T-cell (primary cell): ENCODE measurements around the gene TTYH1. TPM values are rescaled to one million over a fixed set of nuclear protein-coding genes. Genes with fewer than 3 reads are reported as not detected.

Experiments used
- ATAC-seq, 4 experiments: fragments of 200-7000 bp in 3 of 4; fragments of 150-1000 bp in 1 of 4; cut with Tn5 transposase; replicated peaks in 1 of 4; 1 replicate in 3 of 4; 2 replicates in 1 of 4; pipeline ENCODE4 v1.10.0; 2021; ENCODE audit warnings: moderate library complexity in 3 of 4, mild to moderate bottlenecking in 2 of 4, moderate number of reproducible peaks in 1 of 4
- CTCF ChIA-PET, 2 donors: fragments of 300-600 bp; sonication (Branson Sonifier 250); formaldehyde crosslinking; loops; one replicate each; lab custom pipeline; 2022; ENCODE audit warnings: antibody characterized with exemption in 2 of 2; lab: Charles Lee
- POLR2A ChIA-PET, 2 donors: fragments of 300-600 bp; sonication (Branson Sonifier 250); formaldehyde crosslinking; loops; one replicate each; lab custom pipeline; 2022; ENCODE audit warnings: antibody characterized with exemption in 2 of 2; lab: Charles Lee
- DNase-seq, 35 experiments: peaks; one replicate each; pipeline versions ENCODE4 v3.0.0 to v3.0.0-alpha.2; 2013 to 2023
- H3K27ac ChIP-seq: one replicate; pipeline ENCODE4 v1.5.1; 2013; ENCODE audit warnings: low read length
- H3K27me3 ChIP-seq, 2 experiments: replicated peaks in 1 of 2; 1 replicate in 1 of 2; 2 replicates in 1 of 2; pipeline versions ENCODE4 v1.6.1 to v1.7.0; 2013; ENCODE audit warnings: low read length in 1 of 2, mixed read lengths in 1 of 2; ENCODE audit not compliant: control insufficient read depth in 2 of 2, insufficient read depth in 2 of 2; ENCODE audit errors: extremely low read depth in 1 of 2
- H3K36me3 ChIP-seq, 2 donors: 1 replicate in 1 of 2; 2 replicates in 1 of 2; pipeline versions ENCODE4 v1.6.1 to v1.7.0; 2013; ENCODE audit warnings: low read length in 1 of 2; ENCODE audit not compliant: control insufficient read depth in 2 of 2, insufficient read depth in 1 of 2; ENCODE audit errors: extremely low read depth in 1 of 2
- H3K4me1 ChIP-seq, 2 experiments: 1 replicate in 1 of 2; 2 replicates in 1 of 2; pipeline versions ENCODE4 v1.6.1 to v1.7.0; 2013; ENCODE audit warnings: low read length in 2 of 2, mixed read lengths in 1 of 2; ENCODE audit not compliant: insufficient read depth in 2 of 2, control insufficient read depth in 1 of 2; ENCODE audit errors: extremely low read depth in 1 of 2
- H3K4me3 ChIP-seq, 2 donors: 1 replicate in 1 of 2; 2 replicates in 1 of 2; pipeline versions ENCODE4 v1.5.1 to v1.7.0; 2013; ENCODE audit warnings: mild to moderate bottlenecking in 2 of 2, low read length in 1 of 2, moderate library complexity in 1 of 2; ENCODE audit not compliant: control insufficient read depth in 1 of 2; ENCODE audit errors: extremely low read depth in 1 of 2
- H3K9me3 ChIP-seq: 2 replicates; pipeline ENCODE4 v1.7.0; 2013
- H3K27ac Mint-ChIP-seq, 2 donors: one replicate each; pipeline ENCODE4 v1.8.0; 2020 to 2021; ENCODE audit warnings: mild to moderate bottlenecking in 2 of 2, mixed read lengths in 2 of 2
- H3K27me3 Mint-ChIP-seq, 2 donors: one replicate each; pipeline ENCODE4 v1.8.0; 2021 to 2022; ENCODE audit warnings: mixed read lengths in 2 of 2
- H3K36me3 Mint-ChIP-seq: one replicate; pipeline ENCODE4 v1.8.0; 2021; ENCODE audit warnings: mixed read lengths
- H3K4me1 Mint-ChIP-seq, 3 donors: one replicate each; pipeline ENCODE4 v1.8.0; 2020 to 2022; ENCODE audit warnings: mixed read lengths in 3 of 3, mild to moderate bottlenecking in 1 of 3
- H3K4me3 Mint-ChIP-seq, 3 donors: one replicate each; pipeline ENCODE4 v1.8.0; 2020 to 2022; ENCODE audit warnings: mild to moderate bottlenecking in 3 of 3, mixed read lengths in 3 of 3, moderate library complexity in 3 of 3
- H3K9me3 Mint-ChIP-seq, 3 donors: one replicate each; pipeline ENCODE4 v1.8.0; 2020 to 2022; ENCODE audit warnings: mixed read lengths in 3 of 3
- WGBS: methylation state at CpG from one replicate; pipeline ENCODE4 v1.1.5; 2013; ENCODE audit warnings: missing lambda C conversion rate; ENCODE audit not compliant: insufficient coverage; 5-methylcytosine and 5-hydroxymethylcytosine counted together
- total RNA-seq, 35 experiments: library from RNA in 6 of 35; stranded (reverse) in 6 of 35; fragments of 120-200 nt in 1 of 35; gene quantifications; one replicate each; pipeline versions ENCODE4 v1.2.1 to v1.2.4 and lab custom pipeline; 2013 to 2026

Gene TTYH1
- total RNA-seq, 5 donors from 2014 or later (not counting 1 experiment from before 2014, with no cell fraction given) = 0.26 to 0.41 TPM; not detected in 3

GRCh38 chr19:54418030-54418929, 3.0 kb downstream of the TTYH1 start:
- H3K27me3 ChIP-seq = peaks cover 9 to 78% of the 10 kb centered on the region in 2 experiments
- peak in 4 of 35 experiments; percentile 6 to 21 (median 18) for DNase-seq
- H3K4me3 ChIP-seq = no peak overlapping the region
- H3K27ac ChIP-seq = no peak overlapping the region
- no peaks in the 10 kb centered on the region for H3K9me3 ChIP-seq
- WGBS = 26% methylated on average over 15 of the region's 25 CpGs
- Mint-ChIP-seq H3K4me1 (peaks cover 16 to 18% (median 18%) of the 10 kb centered on the region in 3 donors), H3K27ac (no peak overlapping the region), H3K9me3 (peaks cover 0 to 6% (median 0%) of the 10 kb centered on the region in 3 donors), H3K27me3 (peaks cover 32 to 54% of the 10 kb centered on the region in 2 donors), H3K4me3 (peak overlapping the region in 2 of 3 donors; percentile 55 to 62), H3K36me3 (no peaks in the 10 kb centered on the region)
- no peaks in the 10 kb centered on the region for H3K36me3 ChIP-seq
- peak; percentile 38 to 67 (median 62) for ATAC-seq
- ChIA-PET CTCF (interaction anchor here in 1 of 2 donors (0.6 kb wide), 1 partner anchor 255 kb away, joined by 5 read pairs; no protein-coding TSS in a partner anchor), POLR2A (no interaction called here)
- H3K4me1 ChIP-seq = peaks cover 4 to 16% of the 10 kb centered on the region in 2 experiments

- peaks cover 16 to 18% (median 18%) of the 10 kb centered on the region in 3 donors for H3K4me1 Mint-ChIP-seq
- H3K27ac ChIP-seq = no peak overlapping the region
- POLR2A ChIA-PET = no interaction called here
- DNase-seq (no peak), ATAC-seq (no peak)
- peaks cover 30 to 56% of the 10 kb centered on the region in 2 donors for H3K27me3 Mint-ChIP-seq
- H3K27me3 ChIP-seq = peaks cover 9 to 85% of the 10 kb centered on the region in 2 experiments
- peaks cover 4 to 16% of the 10 kb centered on the region in 2 experiments for H3K4me1 ChIP-seq
- H3K27ac Mint-ChIP-seq = no peak overlapping the region
- no peaks in the 10 kb centered on the region for H3K36me3 Mint-ChIP-seq
- no peak overlapping the region for H3K4me3 ChIP-seq
- WGBS = 92% methylated on average over 20 of the region's 26 CpGs
- no peak overlapping the region for H3K4me3 Mint-ChIP-seq
- CTCF ChIA-PET = interaction anchor here in 1 of 2 donors (0.6 kb wide), 1 partner anchor 256 kb away, joined by 5 read pairs; no protein-coding TSS in a partner anchor
- H3K9me3 ChIP-seq = no peaks in the 10 kb centered on the region
- no peaks in the 10 kb centered on the region for H3K36me3 ChIP-seq
- H3K9me3 Mint-ChIP-seq = peaks cover 0 to 2% (median 0%) of the 10 kb centered on the region in 3 donors
Measured at GRCh38 chr19:54418930-54419800, 3.9 kb downstream of the TTYH1 start.

DNA sequence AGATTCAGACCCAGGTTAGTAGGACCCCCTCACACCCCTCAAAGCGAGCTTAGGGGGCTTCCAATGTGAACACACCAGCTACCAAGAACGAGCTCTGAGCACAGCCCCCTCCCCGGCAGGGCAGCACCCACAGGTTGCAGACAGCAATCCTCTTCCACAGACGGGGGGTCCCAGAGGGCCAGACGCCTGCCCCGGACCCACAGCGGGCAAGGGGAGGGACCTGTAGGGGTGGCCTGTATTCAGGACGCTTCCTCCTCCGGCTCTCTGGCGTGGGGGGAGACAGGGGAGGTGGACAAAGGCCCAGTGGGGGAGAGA, 4.8 kb downstream of the TTYH1 start:
- peaks cover 16 to 18% (median 17%) of the 10 kb centered on the region in 3 donors for H3K4me1 Mint-ChIP-seq
- Histone ChIP-seq H3K27ac (no peak overlapping the region), H3K27me3 (peaks cover 2 to 85% of the 10 kb centered on the region in 2 experiments), H3K36me3 (no peaks in the 10 kb centered on the region), H3K4me3 (no peak overlapping the region), H3K9me3 (no peaks in the 10 kb centered on the region), H3K4me1 (peaks cover 4 to 16% of the 10 kb centered on the region in 2 experiments)
- no peaks in the 10 kb centered on the region for H3K36me3 Mint-ChIP-seq
- ChIA-PET CTCF (interaction anchor here in 1 of 2 donors (0.5 kb wide), 1 partner anchor 61 kb away, joined by 4 read pairs; no protein-coding TSS in a partner anchor), POLR2A (no interaction called here)
- H3K27ac Mint-ChIP-seq = no peak overlapping the region
- H3K9me3 Mint-ChIP-seq = no peaks in the 10 kb centered on the region
- no peak overlapping the region for H3K4me3 Mint-ChIP-seq
- peaks cover 30 to 56% of the 10 kb centered on the region in 2 donors for H3K27me3 Mint-ChIP-seq
- DNase-seq (no peak), ATAC-seq (no peak)
- 79% methylated on average over 7 of the region's 10 CpGs for WGBS

DNA sequence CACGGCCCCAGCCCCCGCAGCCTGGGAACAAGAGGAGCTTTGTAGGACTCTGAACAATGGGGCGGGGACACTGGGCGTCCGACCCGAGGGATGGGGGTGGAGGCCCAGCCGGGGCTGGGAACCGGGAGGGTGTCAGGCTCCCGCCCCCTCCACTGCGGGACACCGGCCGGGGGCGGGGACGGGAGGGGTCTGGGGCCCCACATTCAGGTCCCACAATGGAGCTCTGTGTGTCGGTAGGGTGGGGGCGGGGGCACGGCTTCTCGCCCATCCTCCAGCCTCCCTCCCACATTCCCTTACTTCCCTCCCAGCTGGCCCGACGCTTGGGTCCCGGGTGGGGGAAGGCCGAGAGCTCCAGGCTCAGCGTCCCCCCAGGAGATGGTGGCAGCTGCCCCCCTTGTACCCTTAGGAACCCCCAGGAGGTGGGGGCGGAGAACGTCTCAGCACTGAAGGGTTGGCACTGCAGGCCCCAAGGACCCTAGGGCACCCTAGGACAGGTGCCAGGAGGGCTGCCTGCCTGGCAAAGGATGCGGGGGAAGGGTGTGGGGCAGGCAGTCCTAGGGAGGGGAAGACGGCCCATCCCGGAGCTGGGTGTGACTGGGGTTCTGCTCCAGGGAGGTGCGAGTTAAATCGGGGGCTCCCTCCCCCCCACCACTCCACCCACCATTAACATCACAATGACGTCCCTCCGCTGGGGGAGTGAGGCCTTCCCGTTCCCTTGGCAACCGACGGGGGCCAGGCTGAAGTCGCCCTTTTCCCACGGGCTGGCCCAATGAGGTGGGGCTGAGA, 5.3 kb downstream of the TTYH1 start:
- no peaks in the 10 kb centered on the region for H3K36me3 ChIP-seq
- H3K4me1 ChIP-seq = peaks cover 4 to 13% of the 10 kb centered on the region in 2 experiments
- 39% methylated on average over 9 of the region's 37 CpGs for WGBS
- Mint-ChIP-seq H3K27me3 (peaks cover 31 to 60% of the 10 kb centered on the region in 2 donors), H3K4me1 (peaks cover 16 to 18% (median 17%) of the 10 kb centered on the region in 3 donors), H3K36me3 (no peaks in the 10 kb centered on the region), H3K27ac (no peak overlapping the region), H3K9me3 (no peaks in the 10 kb centered on the region), H3K4me3 (no peak overlapping the region)
- ChIA-PET CTCF (interaction anchor here in 1 of 2 donors (0.5 kb wide), 1 partner anchor 61 kb away, joined by 4 read pairs; no protein-coding TSS in a partner anchor), POLR2A (no interaction called here)
- ATAC-seq (no peak), DNase-seq (no peak)
- no peak overlapping the region for H3K4me3 ChIP-seq
- H3K27me3 ChIP-seq = peaks cover 2 to 86% of the 10 kb centered on the region in 2 experiments
- no peaks in the 10 kb centered on the region for H3K9me3 ChIP-seq
- no peak overlapping the region for H3K27ac ChIP-seq

DNA sequence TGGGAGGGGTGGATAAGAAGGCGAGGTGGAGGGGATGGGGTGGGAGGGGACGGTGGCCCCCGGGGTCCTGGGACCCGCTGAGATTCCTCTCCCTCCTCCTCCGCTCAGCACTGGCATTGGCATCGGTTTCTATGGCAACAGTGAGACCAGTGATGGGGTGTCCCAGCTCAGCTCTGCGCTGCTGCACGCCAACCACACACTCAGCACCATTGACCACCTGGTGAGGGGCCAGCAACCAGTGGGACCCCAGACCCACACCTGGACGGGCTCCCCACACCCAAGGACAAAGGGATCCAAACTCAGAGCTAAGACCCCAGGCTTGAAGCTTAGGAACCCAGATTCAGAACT, 5.9 kb downstream of the TTYH1 start:
- ChIA-PET CTCF (no interaction called here), POLR2A (no interaction called here)
- H3K36me3 ChIP-seq = no peaks in the 10 kb centered on the region
- H3K27ac ChIP-seq = no peak overlapping the region
- peaks cover 14 to 16% (median 15%) of the 10 kb centered on the region in 3 donors for H3K4me1 Mint-ChIP-seq
- peaks cover 29 to 60% of the 10 kb centered on the region in 2 donors for H3K27me3 Mint-ChIP-seq
- DNase-seq = no peak
- no peak overlapping the region for H3K4me3 Mint-ChIP-seq
- no peaks in the 10 kb centered on the region for H3K36me3 Mint-ChIP-seq
- no peak overlapping the region for H3K27ac Mint-ChIP-seq
- peaks cover 4 to 10% of the 10 kb centered on the region in 2 experiments for H3K4me1 ChIP-seq
- WGBS = 85% methylated on average over 4 of the region's 9 CpGs
- no peak overlapping the region for H3K4me3 ChIP-seq
- H3K9me3 ChIP-seq = no peaks in the 10 kb centered on the region
- H3K27me3 ChIP-seq = peaks cover 2 to 85% of the 10 kb centered on the region in 2 experiments
- no peaks in the 10 kb centered on the region for H3K9me3 Mint-ChIP-seq
- ATAC-seq = no peak
